ENCODE data around the gene SNX18.

Gene SNX18

DNA sequence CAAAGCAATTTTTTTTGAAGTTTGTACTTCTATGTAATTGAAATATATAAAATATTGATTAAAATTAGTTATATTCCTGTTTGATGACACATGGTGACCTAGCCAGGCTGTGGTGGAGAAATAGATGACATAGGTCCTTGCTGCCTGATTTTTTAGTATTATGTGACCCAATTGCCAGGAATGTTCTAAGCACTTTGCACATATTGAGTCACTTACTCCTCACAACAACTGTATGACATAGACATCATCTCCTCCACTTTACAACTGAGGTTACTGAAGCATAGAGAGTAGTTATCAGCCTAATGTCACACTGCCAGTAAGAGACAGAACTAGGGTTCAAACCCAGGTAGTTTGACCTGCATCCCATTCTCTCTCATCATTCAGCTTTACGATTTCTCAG lies 26.2 kb upstream of the SNX18 start:
- no peaks in the 10 kb centered on the region for H3K9me3 ChIP-seq (ENCODE audit: control insufficient read depth, insufficient read depth, low read length)
- TF ChIP-seq, protein P1, sequence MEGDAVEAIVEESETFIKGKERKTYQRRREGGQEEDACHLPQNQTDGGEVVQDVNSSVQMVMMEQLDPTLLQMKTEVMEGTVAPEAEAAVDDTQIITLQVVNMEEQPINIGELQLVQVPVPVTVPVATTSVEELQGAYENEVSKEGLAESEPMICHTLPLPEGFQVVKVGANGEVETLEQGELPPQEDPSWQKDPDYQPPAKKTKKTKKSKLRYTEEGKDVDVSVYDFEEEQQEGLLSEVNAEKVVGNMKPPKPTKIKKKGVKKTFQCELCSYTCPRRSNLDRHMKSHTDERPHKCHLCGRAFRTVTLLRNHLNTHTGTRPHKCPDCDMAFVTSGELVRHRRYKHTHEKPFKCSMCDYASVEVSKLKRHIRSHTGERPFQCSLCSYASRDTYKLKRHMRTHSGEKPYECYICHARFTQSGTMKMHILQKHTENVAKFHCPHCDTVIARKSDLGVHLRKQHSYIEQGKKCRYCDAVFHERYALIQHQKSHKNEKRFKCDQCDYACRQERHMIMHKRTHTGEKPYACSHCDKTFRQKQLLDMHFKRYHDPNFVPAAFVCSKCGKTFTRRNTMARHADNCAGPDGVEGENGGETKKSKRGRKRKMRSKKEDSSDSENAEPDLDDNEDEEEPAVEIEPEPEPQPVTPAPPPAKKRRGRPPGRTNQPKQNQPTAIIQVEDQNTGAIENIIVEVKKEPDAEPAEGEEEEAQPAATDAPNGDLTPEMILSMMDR (IDR thresholded peaks at IDR 0.05; ENCODE audit: low read depth, low read length, poor library complexity, severe bottlenecking) = no peak
- no peak for TF ChIP-seq EZH2phosphoT487 (IDR thresholded peaks at IDR 0.05; ENCODE audit: borderline replicate concordance, low read length)
- H3K4me1 ChIP-seq (ENCODE audit: control insufficient read depth, low read length) = no peaks in the 10 kb centered on the region
- H3K27me3 ChIP-seq (ENCODE audit: control insufficient read depth, low read length) = no peaks in the 10 kb centered on the region
- H3K27ac ChIP-seq (ENCODE audit: low read depth, low read length) = no peak overlapping the region
- H3K36me3 ChIP-seq (ENCODE audit: control insufficient read depth, low read length) = no peaks in the 10 kb centered on the region
- no peaks in the 10 kb centered on the region for H3F3A ChIP-seq (ENCODE audit: control insufficient read depth, insufficient read depth)
- H3K4me3 ChIP-seq (ENCODE audit: low read length) = no peak overlapping the region
- no peak overlapping the region for H3K4me2 ChIP-seq (ENCODE audit: low read length)
- no peaks in the 10 kb centered on the region for H3K9me2 ChIP-seq (replicated peaks; ENCODE audit: control insufficient read depth, low read length)
- H4K20me1 ChIP-seq (ENCODE audit: control insufficient read depth, insufficient read depth, low read depth, low read length) = no peaks in the 10 kb centered on the region
- H3K79me2 ChIP-seq (ENCODE audit: control insufficient read depth, low read length) = no peaks in the 10 kb centered on the region

GRCh38 chr5:54492178-54492577 lies 25.4 kb upstream of the SNX18 start:
- no peak overlapping the region for H3K4me2 ChIP-seq (ENCODE audit: low read length)
- H3K79me2 ChIP-seq (ENCODE audit: control insufficient read depth, low read length) = no peaks in the 10 kb centered on the region
- TF ChIP-seq EZH2phosphoT487 (IDR thresholded peaks at IDR 0.05; ENCODE audit: borderline replicate concordance, low read length) = no peak
- TF ChIP-seq, protein P1 (IDR thresholded peaks at IDR 0.05; ENCODE audit: low read depth, low read length, poor library complexity, severe bottlenecking) = no peak
- H3K27me3 ChIP-seq (ENCODE audit: control insufficient read depth, low read length) = no peaks in the 10 kb centered on the region
- H3K9me3 ChIP-seq (ENCODE audit: control insufficient read depth, insufficient read depth, low read length) = no peaks in the 10 kb centered on the region
- no peaks in the 10 kb centered on the region for H3K9me2 ChIP-seq (replicated peaks; ENCODE audit: control insufficient read depth, low read length)
- no peaks in the 10 kb centered on the region for H3F3A ChIP-seq (ENCODE audit: control insufficient read depth, insufficient read depth)
- no peak overlapping the region for H3K27ac ChIP-seq (ENCODE audit: low read depth, low read length)
- no peak overlapping the region for H3K4me3 ChIP-seq (ENCODE audit: low read length)
- H4K20me1 ChIP-seq (ENCODE audit: control insufficient read depth, insufficient read depth, low read depth, low read length) = no peaks in the 10 kb centered on the region
- no peaks in the 10 kb centered on the region for H3K4me1 ChIP-seq (ENCODE audit: control insufficient read depth, low read length)
- H3K36me3 ChIP-seq (ENCODE audit: control insufficient read depth, low read length) = no peaks in the 10 kb centered on the region

- no peaks in the 10 kb centered on the region for H3F3A ChIP-seq (ENCODE audit: control insufficient read depth, insufficient read depth)
- H4K20me1 ChIP-seq (ENCODE audit: control insufficient read depth, insufficient read depth, low read depth, low read length) = no peaks in the 10 kb centered on the region
- no peaks in the 10 kb centered on the region for H3K79me2 ChIP-seq (ENCODE audit: control insufficient read depth, low read length)
- no peak for TF ChIP-seq EZH2phosphoT487 (IDR thresholded peaks at IDR 0.05; ENCODE audit: borderline replicate concordance, low read length)
- TF ChIP-seq, protein P1 (IDR thresholded peaks at IDR 0.05; ENCODE audit: low read depth, low read length, poor library complexity, severe bottlenecking) = no peak
- no peak overlapping the region for H3K27ac ChIP-seq (ENCODE audit: low read depth, low read length)
- no peaks in the 10 kb centered on the region for H3K9me3 ChIP-seq (ENCODE audit: control insufficient read depth, insufficient read depth, low read length)
- H3K9me2 ChIP-seq (replicated peaks; ENCODE audit: control insufficient read depth, low read length) = no peaks in the 10 kb centered on the region
- no peaks in the 10 kb centered on the region for H3K27me3 ChIP-seq (ENCODE audit: control insufficient read depth, low read length)
- no peaks in the 10 kb centered on the region for H3K4me1 ChIP-seq (ENCODE audit: control insufficient read depth, low read length)
- no peak overlapping the region for H3K4me3 ChIP-seq (ENCODE audit: low read length)
- no peak overlapping the region for H3K4me2 ChIP-seq (ENCODE audit: low read length)
- H3K36me3 ChIP-seq (ENCODE audit: control insufficient read depth, low read length) = no peaks in the 10 kb centered on the region
Observed at GRCh38 chr5:54495027-54495426, 22.5 kb upstream of the SNX18 start.

DNA sequence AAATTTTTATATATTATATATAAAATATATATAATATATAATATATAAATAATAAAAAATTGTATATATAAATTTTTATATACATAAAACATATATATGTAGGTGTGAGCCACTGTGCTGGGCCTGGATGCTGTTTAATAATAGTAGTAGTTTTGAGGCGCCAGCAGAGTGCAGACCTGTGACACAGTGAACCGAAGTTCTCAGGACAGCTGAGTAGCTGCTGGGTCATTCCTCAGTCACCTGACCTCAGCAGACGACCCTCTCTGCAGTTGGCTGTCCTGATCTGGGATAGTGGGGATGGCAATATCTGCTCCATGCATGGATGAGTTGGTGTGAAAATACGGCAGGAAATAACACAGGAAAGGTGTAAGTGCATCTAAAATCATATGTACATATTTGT lies 3.3 kb upstream of the SNX18 start:
- no peak overlapping the region for H3K4me3 ChIP-seq (ENCODE audit: low read length)
- no peak overlapping the region for H3K27ac ChIP-seq (ENCODE audit: low read depth, low read length)
- H3K36me3 ChIP-seq (ENCODE audit: control insufficient read depth, low read length) = no peaks in the 10 kb centered on the region
- H3K9me3 ChIP-seq (ENCODE audit: control insufficient read depth, insufficient read depth, low read length) = no peaks in the 10 kb centered on the region
- H3F3A ChIP-seq (ENCODE audit: control insufficient read depth, insufficient read depth) = no peaks in the 10 kb centered on the region
- no peak overlapping the region for H3K4me2 ChIP-seq (ENCODE audit: low read length)
- no peaks in the 10 kb centered on the region for H3K27me3 ChIP-seq (ENCODE audit: control insufficient read depth, low read length)
- no peak for TF ChIP-seq EZH2phosphoT487 (IDR thresholded peaks at IDR 0.05; ENCODE audit: borderline replicate concordance, low read length)
- TF ChIP-seq, protein P1 (IDR thresholded peaks at IDR 0.05; ENCODE audit: low read depth, low read length, poor library complexity, severe bottlenecking) = no peak
- peaks cover 2% of the 10 kb centered on the region; the same call in 1 of the 2 replicates for H3K79me2 ChIP-seq (ENCODE audit: control insufficient read depth, low read length)
- no peaks in the 10 kb centered on the region for H3K9me2 ChIP-seq (replicated peaks; ENCODE audit: control insufficient read depth, low read length)
- H4K20me1 ChIP-seq (ENCODE audit: control insufficient read depth, insufficient read depth, low read depth, low read length) = no peaks in the 10 kb centered on the region
- peaks cover 13% of the 10 kb centered on the region for H3K4me1 ChIP-seq (ENCODE audit: control insufficient read depth, low read length)

All from DOHH2 (cell line).